ENCODE data around the gene HLCS. TPM values are rescaled to one million over a fixed set of nuclear protein-coding genes. Genes with fewer than 3 reads are reported as not detected.
"Not testable (repeated sequence)": the region's sequence is repeated elsewhere in the genome, so short reads cannot be mapped to it uniquely, and the experiment has no call there.

The HLCS gene
- total RNA-seq, 1 donor = 11.0 TPM

GRCh38 chr21:36960676-36961284 lies 5.7 kb downstream of the HLCS start:
- no peak for DNase-seq (ENCODE audit: low read depth in 2 of 3, low spot score in 2 of 3)

DNA sequence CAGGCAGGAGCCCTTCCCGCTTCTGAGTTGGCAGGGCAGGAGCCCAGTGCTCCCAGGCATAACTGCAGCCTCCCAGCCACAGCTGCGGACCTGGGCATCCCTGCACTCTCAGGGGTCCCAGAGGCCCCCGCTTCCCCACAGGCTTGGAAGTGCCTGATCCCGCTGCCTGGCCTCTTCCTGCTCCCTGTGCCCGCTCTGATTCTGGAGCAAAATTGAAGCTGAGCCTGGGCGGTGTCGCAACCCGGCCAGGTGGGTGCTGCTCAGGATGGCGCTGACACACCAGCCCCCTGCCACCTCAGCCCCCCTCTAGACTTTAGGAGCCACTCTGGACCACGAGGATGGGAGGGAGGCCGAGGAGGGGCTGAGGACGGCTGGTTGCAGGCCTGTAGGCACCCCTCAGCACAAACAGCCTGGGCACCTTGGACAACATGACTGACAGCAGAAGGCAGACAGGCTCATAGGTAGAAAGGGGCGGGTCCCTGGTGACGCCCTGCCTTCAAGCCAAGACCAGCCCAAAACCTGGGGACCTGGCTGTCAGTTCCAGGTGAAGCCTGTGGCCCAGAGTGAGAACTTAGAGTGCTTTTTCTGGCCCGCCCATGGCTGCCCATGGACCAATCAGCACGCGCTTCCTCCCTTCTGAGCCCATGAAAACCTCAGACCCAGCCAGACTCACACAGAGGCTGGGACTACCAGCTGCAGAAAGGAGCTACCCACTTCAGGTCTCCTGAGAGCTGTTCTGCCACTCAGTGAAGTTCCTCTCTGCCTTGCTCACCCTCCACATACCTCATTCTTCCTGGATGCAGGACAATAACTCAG lies 7.2 kb downstream of the HLCS start:
- DNase-seq (ENCODE audit: low read depth in 2 of 3, low spot score in 2 of 3) = no peak

GRCh38 chr21:36955783-36956182 lies 10.7 kb downstream of the HLCS start:
- DNase-seq (ENCODE audit: low read depth in 2 of 3, low spot score in 2 of 3) = no peak

GRCh38 chr21:36952331-36952730 lies 14.1 kb downstream of the HLCS start:
- DNase-seq (ENCODE audit: low read depth in 2 of 3, low spot score in 2 of 3) = not testable (repeated sequence)

GRCh38 chr21:36949171-36950141 lies 17.0 kb downstream of the HLCS start:
- DNase-seq (ENCODE audit: low read depth in 2 of 3, low spot score in 2 of 3) = no peak

DNA sequence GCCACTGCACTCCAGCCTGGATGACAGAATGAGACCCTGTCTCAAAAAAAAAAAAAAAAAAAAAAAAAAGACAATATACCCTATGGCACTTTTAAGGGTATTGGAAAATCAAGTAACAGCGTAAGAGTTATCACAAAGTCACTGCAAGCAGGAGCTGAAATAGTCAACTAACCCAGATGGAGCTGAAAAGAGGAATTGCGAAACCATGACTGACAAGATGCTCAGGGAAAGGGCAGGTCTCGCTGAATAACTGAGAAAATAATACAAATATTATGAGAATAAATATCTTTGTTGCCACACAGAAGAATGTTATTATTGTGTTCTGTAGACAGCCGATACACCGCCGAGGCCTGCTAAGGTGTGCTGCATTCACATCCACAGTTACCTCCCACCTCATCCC lies 17.8 kb downstream of the HLCS start:
- DNase-seq (ENCODE audit: low read depth in 2 of 3, low spot score in 2 of 3) = no peak

- no peak for DNase-seq (ENCODE audit: low read depth in 2 of 3, low spot score in 2 of 3)
Observed at GRCh38 chr21:36946949-36947356, 19.5 kb downstream of the HLCS start.

- DNase-seq (ENCODE audit: low read depth in 2 of 3, low spot score in 2 of 3) = no peak
Observed at GRCh38 chr21:36945496-36946138, 20.9 kb downstream of the HLCS start.

- DNase-seq (ENCODE audit: low read depth in 2 of 3, low spot score in 2 of 3) = no peak
Observed at GRCh38 chr21:36936361-36937135, 29.9 kb downstream of the HLCS start.

GRCh38 chr21:36934864-36935420 lies 31.5 kb downstream of the HLCS start:
- DNase-seq (ENCODE audit: low read depth in 2 of 3, low spot score in 2 of 3) = no peak

GRCh38 chr21:36932161-36932816 lies 34.2 kb downstream of the HLCS start:
- no peak for DNase-seq (ENCODE audit: low read depth in 2 of 3, low spot score in 2 of 3)

- DNase-seq (ENCODE audit: low read depth in 2 of 3, low spot score in 2 of 3) = no peak
Observed at GRCh38 chr21:36929622-36930021, 36.8 kb downstream of the HLCS start.

DNA sequence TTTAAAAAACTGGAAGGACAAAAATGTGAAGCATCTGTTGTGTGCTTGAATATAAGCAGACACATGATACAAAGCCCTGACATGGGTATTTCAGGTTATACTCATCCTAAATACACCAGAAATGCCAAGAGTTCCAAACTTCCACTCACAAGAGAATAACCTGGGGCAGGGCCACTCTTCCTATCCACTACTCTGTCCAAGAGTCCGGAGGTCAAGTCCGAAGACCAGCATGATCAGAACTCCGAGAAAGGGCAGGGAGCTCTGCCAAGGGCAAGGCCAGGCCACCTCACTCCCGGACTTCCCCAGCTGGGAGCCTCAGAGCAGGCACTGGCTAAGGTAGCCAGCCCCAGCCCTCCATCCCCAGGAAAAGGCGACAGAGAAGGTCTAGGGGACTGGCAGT lies 37.5 kb downstream of the HLCS start:
- DNase-seq (ENCODE audit: low read depth in 2 of 3, low spot score in 2 of 3) = no peak

DNA sequence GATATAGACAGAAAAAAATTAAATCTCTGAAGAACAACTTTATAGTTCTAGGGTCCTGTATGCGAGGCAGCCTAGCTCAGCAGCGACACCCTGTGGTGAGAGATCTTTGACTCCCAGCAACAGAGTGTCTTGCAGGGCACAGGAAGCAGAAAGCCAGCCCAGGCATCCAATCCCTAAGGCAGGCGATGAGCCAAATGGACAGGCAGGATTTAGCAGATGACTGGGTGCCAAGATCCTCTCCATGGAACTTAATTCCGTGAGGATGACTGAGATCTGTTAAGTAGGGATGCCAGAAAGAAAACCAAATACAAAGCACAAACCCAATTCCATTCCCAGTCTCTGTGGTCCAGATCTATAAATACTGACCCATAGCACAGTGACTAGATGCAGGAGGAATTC lies 38.8 kb downstream of the HLCS start:
- DNase-seq (ENCODE audit: low read depth in 2 of 3, low spot score in 2 of 3) = peak; percentile 19 to 73 (median 54)

DNA sequence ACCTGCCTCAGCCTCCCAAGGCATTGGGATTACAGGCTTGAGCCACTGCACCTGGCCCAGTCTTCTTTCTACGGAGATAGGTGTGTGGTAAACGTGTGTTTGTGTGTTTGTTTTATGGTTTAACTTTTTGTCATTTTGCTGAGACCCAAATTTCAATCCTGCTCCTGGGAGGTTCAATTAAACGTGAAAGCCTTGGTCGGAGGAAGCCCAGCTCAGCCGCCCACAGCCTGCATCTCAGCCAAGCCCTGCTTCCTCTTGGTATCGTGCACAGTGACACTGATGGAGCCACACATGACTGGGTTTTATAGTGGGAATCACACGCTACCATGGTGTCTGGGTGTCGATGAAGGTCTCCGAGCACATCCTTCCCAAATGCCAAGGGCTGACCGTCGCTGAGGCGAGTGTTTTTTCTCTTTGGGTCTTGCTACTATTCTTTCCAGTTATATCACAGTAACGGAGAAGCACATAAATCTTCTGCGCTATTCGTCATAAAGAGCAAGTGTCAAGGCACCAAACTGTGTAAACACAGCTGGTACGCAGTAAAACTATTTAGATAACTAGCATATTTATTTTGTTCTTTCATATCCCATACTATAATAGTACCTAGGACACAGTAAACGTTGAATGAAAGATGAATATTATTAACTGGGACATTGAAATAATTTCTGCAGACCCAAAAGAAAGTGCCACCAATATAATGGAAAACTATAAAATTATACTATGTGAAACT lies 39.3 kb downstream of the HLCS start:
- DNase-seq (ENCODE audit: low read depth in 2 of 3, low spot score in 2 of 3) = no peak

- no peak for DNase-seq (ENCODE audit: low read depth in 2 of 3, low spot score in 2 of 3)
Observed at GRCh38 chr21:36923270-36923669, 43.2 kb downstream of the HLCS start.

GRCh38 chr21:36922861-36923260 lies 43.6 kb downstream of the HLCS start:
- no peak for DNase-seq (ENCODE audit: low read depth in 2 of 3, low spot score in 2 of 3)

- DNase-seq (ENCODE audit: low read depth in 2 of 3, low spot score in 2 of 3) = no peak
Observed at GRCh38 chr21:36918291-36918690, 48.2 kb downstream of the HLCS start.

Measured in hematopoietic multipotent progenitor cell (in vitro differentiated cells).